Fibroblast of lung (primary cell): ENCODE measurements around the gene GTF2H2. TPM values are rescaled to one million over a fixed set of nuclear protein-coding genes. Genes with fewer than 3 reads are reported as not detected.
"Not testable (repeated sequence)": the region's sequence is repeated elsewhere in the genome, so short reads cannot be mapped to it uniquely, and the experiment has no call there.

ENCODE experiments used
- DNase-seq, 2 donors: peaks; one replicate each; pipeline versions ENCODE4 v3.0.0 to v3.0.0-alpha.2; 2010; ENCODE audit warnings: low read depth in 2 of 2
- H2AFZ ChIP-seq: 2 replicates; pipeline ENCODE4 v1.5.1; 2012; ENCODE audit warnings: low read length, control low read depth, inconsistent platforms
- H3K27ac ChIP-seq: 2 replicates; pipeline ENCODE4 v1.5.1; 2011; ENCODE audit warnings: low read length, control low read depth; ENCODE audit not compliant: insufficient read depth
- H3K27me3 ChIP-seq: 2 replicates; pipeline ENCODE4 v1.5.1; 2011; ENCODE audit warnings: mild to moderate bottlenecking, low read length; ENCODE audit not compliant: control insufficient read depth, insufficient read depth
- H3K36me3 ChIP-seq: 2 replicates; pipeline ENCODE4 v1.5.1; 2011; ENCODE audit warnings: low read length; ENCODE audit not compliant: control insufficient read depth, insufficient read depth
- H3K4me1 ChIP-seq: 2 replicates; pipeline ENCODE4 v1.5.1; 2011; ENCODE audit warnings: low read length; ENCODE audit not compliant: control insufficient read depth, insufficient read depth; ENCODE audit errors: extremely low read depth
- H3K4me2 ChIP-seq: 2 replicates; pipeline ENCODE4 v1.5.1; 2011; ENCODE audit warnings: low read length, control low read depth; ENCODE audit not compliant: insufficient read depth; ENCODE audit errors: extremely low read depth
- H3K4me3 ChIP-seq, 4 experiments: fragments of 200-600 bp in 1 of 4; sonication (generic) in 1 of 4; replicated peaks in 1 of 4; 2 replicates each; pipeline ENCODE4 v1.5.1; 2011 to 2016; ENCODE audit warnings: low read length in 4 of 4, low read depth in 3 of 4, mild to moderate bottlenecking in 3 of 4, control low read depth in 2 of 4, inconsistent platforms in 1 of 4, mixed read lengths in 1 of 4; ENCODE audit not compliant: insufficient read depth in 1 of 4; ENCODE audit errors: control extremely low read depth in 1 of 4
- H3K79me2 ChIP-seq: 2 replicates; pipeline ENCODE4 v1.5.1; 2012; ENCODE audit warnings: mild to moderate bottlenecking, low read length, inconsistent platforms; ENCODE audit not compliant: control insufficient read depth, insufficient read depth
- H3K9ac ChIP-seq: 2 replicates; pipeline ENCODE4 v1.5.1; 2011; ENCODE audit warnings: mild to moderate bottlenecking, low read length, control low read depth; ENCODE audit not compliant: insufficient read depth
- H3K9me3 ChIP-seq: 2 replicates; pipeline ENCODE4 v1.5.1; 2012; ENCODE audit warnings: low read depth, low read length; ENCODE audit not compliant: control insufficient read depth, insufficient read depth
- H4K20me1 ChIP-seq: 2 replicates; pipeline ENCODE4 v1.5.1; 2011; ENCODE audit warnings: low read length; ENCODE audit not compliant: control insufficient read depth, insufficient read depth; ENCODE audit errors: extremely low read depth
- polyA plus RNA-seq, 2 donors: library from polyadenylated mRNA; depleted of rRNA in 1 of 2; stranded (reverse) in 1 of 2; unstranded in 1 of 2; fragments of >200 nt; gene quantifications; 2 replicates each; pipeline ENCODE4 v1.2.1, GENCODE V29; 2011 to 2012; ENCODE audit warnings: missing spikeins in 1 of 2
- total RNA-seq: library from RNA; depleted of rRNA; stranded (reverse); fragments of >200 nt; gene quantifications from 2 replicates; pipeline ENCODE4 v1.2.1, GENCODE V29; 2014

Gene GTF2H2
- total and polyA plus RNA-seq, 2 donors (not counting 1 experiment from before 2014, with no cell fraction given): 14.2 to 20.8 TPM

- H3K79me2 ChIP-seq, H3K36me3 ChIP-seq, H3K27me3 ChIP-seq, H2AFZ ChIP-seq, H4K20me1 ChIP-seq, H3K27ac ChIP-seq, H3K9ac ChIP-seq, H3K9me3 ChIP-seq, H3K4me2 ChIP-seq, H3K4me1 ChIP-seq, DNase-seq, H3K4me3 ChIP-seq: not testable (repeated sequence)
Measured at GRCh38 chr5:71044808-71045207, 22.7 kb downstream of the GTF2H2 start.

DNA sequence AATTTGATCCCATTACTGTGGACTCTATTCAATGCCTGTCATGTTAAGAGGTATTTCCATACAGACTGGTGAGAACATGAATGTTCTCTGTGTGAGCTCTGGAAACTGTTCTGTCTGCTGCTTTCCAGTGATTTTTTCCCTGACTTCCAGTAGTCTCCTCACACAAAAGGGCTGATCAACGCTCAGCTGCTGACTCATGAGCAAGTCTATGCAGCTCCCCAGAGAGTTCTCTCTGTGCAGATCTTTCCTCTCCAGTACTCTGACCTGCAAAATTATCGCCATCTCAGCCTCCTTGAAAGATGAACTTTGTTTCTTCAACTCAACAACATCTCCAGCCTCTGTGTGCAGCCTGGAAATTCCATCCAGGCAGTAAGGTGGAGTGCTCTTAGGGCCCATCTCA, 23.3 kb downstream of the GTF2H2 start:
- not testable (repeated sequence) for H3K9ac ChIP-seq, H3K79me2 ChIP-seq, H3K4me3 ChIP-seq, DNase-seq, H3K4me2 ChIP-seq, H3K36me3 ChIP-seq, H3K4me1 ChIP-seq, H3K27ac ChIP-seq, H2AFZ ChIP-seq, H4K20me1 ChIP-seq, H3K27me3 ChIP-seq, H3K9me3 ChIP-seq

DNA sequence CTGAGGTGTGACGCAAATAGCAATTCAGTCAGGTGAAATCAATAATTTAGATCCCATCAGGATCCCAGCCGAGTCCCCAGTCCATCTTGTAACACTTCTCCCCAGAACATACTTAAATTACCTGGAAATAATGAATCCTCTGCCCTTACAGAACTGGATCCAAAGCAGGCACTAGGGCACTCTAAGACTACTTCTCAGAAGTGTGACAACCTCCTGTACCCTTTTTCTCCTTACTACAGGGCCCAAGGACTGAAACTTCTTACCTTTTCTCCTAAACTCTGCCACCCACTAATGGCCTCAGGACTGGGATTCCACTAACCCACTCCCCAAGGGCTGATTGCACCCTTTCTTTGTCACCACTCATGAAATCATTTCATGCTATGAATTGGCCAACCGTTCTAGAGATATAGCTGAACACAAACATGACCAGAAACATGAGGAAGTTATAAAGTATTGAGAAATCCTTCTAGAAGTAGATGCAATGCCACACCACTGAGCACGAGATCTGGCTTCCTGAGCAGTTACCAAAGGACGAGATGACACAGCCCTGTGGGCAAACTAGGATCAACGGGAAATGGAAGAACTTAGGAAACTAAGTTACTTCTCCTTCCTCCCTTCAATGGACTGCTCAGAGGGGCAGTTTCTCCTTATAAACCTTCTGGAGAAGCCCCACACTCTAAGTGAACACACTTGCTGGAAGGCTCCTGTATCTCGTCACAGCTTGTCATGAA, 36.3 kb downstream of the GTF2H2 start:
- DNase-seq, H2AFZ ChIP-seq, H3K4me1 ChIP-seq, H3K27ac ChIP-seq, H3K36me3 ChIP-seq, H3K27me3 ChIP-seq, H4K20me1 ChIP-seq, H3K4me3 ChIP-seq, H3K79me2 ChIP-seq, H3K9me3 ChIP-seq, H3K4me2 ChIP-seq, H3K9ac ChIP-seq: not testable (repeated sequence)

- DNase-seq, H3K79me2 ChIP-seq, H2AFZ ChIP-seq, H3K9ac ChIP-seq, H3K27me3 ChIP-seq, H3K4me3 ChIP-seq, H3K4me2 ChIP-seq, H3K36me3 ChIP-seq, H3K4me1 ChIP-seq, H3K27ac ChIP-seq, H3K9me3 ChIP-seq, H4K20me1 ChIP-seq: not testable (repeated sequence)
Measured at GRCh38 chr5:71025289-71025953, 42.1 kb downstream of the GTF2H2 start, which contains the start of gene NAIP. NAIP (minus strand) TSS chr5:71025339; CDS start chr5:71012915, 12,424 bp downstream.

GRCh38 chr5:71020643-71021042, 46.8 kb downstream of the GTF2H2 start:
- not testable (repeated sequence) for H3K9me3 ChIP-seq, DNase-seq, H3K79me2 ChIP-seq, H3K36me3 ChIP-seq, H3K4me2 ChIP-seq, H4K20me1 ChIP-seq, H3K27me3 ChIP-seq, H2AFZ ChIP-seq, H3K4me1 ChIP-seq, H3K4me3 ChIP-seq, H3K9ac ChIP-seq, H3K27ac ChIP-seq

GRCh38 chr5:71018376-71019005, 49.0 kb downstream of the GTF2H2 start:
- not testable (repeated sequence) for H3K4me3 ChIP-seq, H3K27ac ChIP-seq, H3K36me3 ChIP-seq, H3K9ac ChIP-seq, H3K4me2 ChIP-seq, H3K4me1 ChIP-seq, H4K20me1 ChIP-seq, H2AFZ ChIP-seq, H3K27me3 ChIP-seq, H3K79me2 ChIP-seq, DNase-seq, H3K9me3 ChIP-seq
